Sigmoid colon (tissue), 4 donors: ENCODE data around the gene CLRN3.

ENCODE experiments used
- CTCF ChIP-seq, 4 experiments: fragments of 450-650 bp in 3 of 4; fragments of 200-600 bp in 1 of 4; IDR thresholded peaks; one replicate each; pipeline ENCODE4 v1.5.1; 2016 to 2019; ENCODE audit warnings: antibody characterized with exemption in 4 of 4, mild to moderate bottlenecking in 3 of 4, moderate library complexity in 2 of 4
- EP300 ChIP-seq, 4 donors: sonication (generic); formaldehyde crosslinking; IDR thresholded peaks; one replicate each; pipeline ENCODE4 v1.6.1; 2017; ENCODE audit warnings: antibody characterized with exemption in 4 of 4
- POLR2A ChIP-seq, 2 donors: fragments of 450-650 bp; IDR thresholded peaks; one replicate each; pipeline ENCODE4 v1.6.1; 2016; ENCODE audit warnings: antibody characterized with exemption in 2 of 2, mild to moderate bottlenecking in 2 of 2, moderate library complexity in 2 of 2
- POLR2AphosphoS5 ChIP-seq, 4 donors: sonication (generic); formaldehyde crosslinking; IDR thresholded peaks; one replicate each; pipeline ENCODE4 v1.6.1; 2017; ENCODE audit warnings: antibody characterized with exemption in 4 of 4

GRCh38 chr10:127873901-127874470 is 18.8 kb downstream of the CLRN3 start:
- TF ChIP-seq CTCF (IDR thresholded peaks at IDR 0.05) (no peak), POLR2A (IDR thresholded peaks at IDR 0.05) (no peak), POLR2AphosphoS5 (IDR thresholded peaks at IDR 0.05) (no peak), EP300 (IDR thresholded peaks at IDR 0.05) (no peak)
